Measurements from ENCODE around the gene EVI5.

GRCh38 chr1:92834617-92835016 is 49.7 kb upstream of the EVI5 start:
- TF ChIP-seq REST (IDR thresholded peaks at IDR 0.05; ENCODE audit: low read depth, low read length) (no peak), POLR2A (IDR thresholded peaks at IDR 0.05; ENCODE audit: low read depth, low read length) (no peak), CTCF (IDR thresholded peaks at IDR 0.05 in 2 of 3, conservative IDR thresholded peaks at IDR 0.05 in 1 of 3; ENCODE audit: control insufficient read depth in 2 of 3, extremely low read depth in 1 of 3, insufficient read depth in 1 of 3, low read depth in 3 of 3, low read length in 3 of 3) (no peak), TCF12 (IDR thresholded peaks at IDR 0.05; ENCODE audit: low read depth, low read length) (no peak), CBX3 (IDR thresholded peaks at IDR 0.05; ENCODE audit: borderline replicate concordance, low read depth) (no peak), EZH2 (IDR thresholded peaks at IDR 0.05; ENCODE audit: borderline replicate concordance, control insufficient read depth, low read depth, low read length) (no peak), BACH1 (IDR thresholded peaks at IDR 0.05; ENCODE audit: borderline replicate concordance) (no peak), SMARCA5 (IDR thresholded peaks at IDR 0.05) (no peak), SIX5 (IDR thresholded peaks at IDR 0.05; ENCODE audit: low read depth, low read length, severe bottlenecking) (no peak), ZNF384 (IDR thresholded peaks at IDR 0.05; ENCODE audit: borderline replicate concordance, low read depth, low read length) (no peak)
